Gastrocnemius medialis (tissue), 4 donors: Measurements from ENCODE around the gene DDT.

ENCODE experiments used
- CTCF ChIP-seq, 5 experiments: fragments of 450-650 bp in 3 of 5; fragments of 200-600 bp in 2 of 5; sonication (generic) in 2 of 5; IDR thresholded peaks in 4 of 5; conservative IDR thresholded peaks in 1 of 5; 1 replicate in 4 of 5; 2 replicates in 1 of 5; pipeline ENCODE4 v1.5.1; 2016 to 2019; ENCODE audit warnings: antibody characterized with exemption in 5 of 5, mild to moderate bottlenecking in 3 of 5, moderate library complexity in 3 of 5
- POLR2A ChIP-seq, 2 donors: fragments of 450-650 bp; IDR thresholded peaks; one replicate each; pipeline ENCODE4 v1.6.1; 2017; ENCODE audit warnings: antibody characterized with exemption in 2 of 2, mild to moderate bottlenecking in 2 of 2, moderate library complexity in 2 of 2

- TF ChIP-seq POLR2A (IDR thresholded peaks at IDR 0.05) (no peak), CTCF (IDR thresholded peaks at IDR 0.05 in 4 of 5, conservative IDR thresholded peaks at IDR 0.05 in 1 of 5) (no peak)
These were observed 4.0 kb downstream of the DDT start for GRCh38 chr22:23970201-23970641.
